ENCODE data around the gene PPP1R3E. TPM values are rescaled to one million over a fixed set of nuclear protein-coding genes. Genes with fewer than 3 reads are reported as not detected.
A peak's percentile ranks its signal among the peaks of the same experiment; 100 is the strongest.
"Not testable (repeated sequence)": the region's sequence is repeated elsewhere in the genome, so short reads cannot be mapped to it uniquely, and the experiment has no call there.

PPP1R3E gene
- 1.3 and 4.7 TPM in 2 replicates for total RNA-seq

- no peak for DNase-seq (ENCODE audit: extremely low read depth, low read depth, low spot score)
These were observed at the start of gene PPP1R3E for GRCh38 chr14:23302290-23303225. PPP1R3E (minus strand) TSS chr14:23302859; CDS start chr14:23302576, 283 bp downstream.

- no peak for DNase-seq (ENCODE audit: extremely low read depth, low read depth, low spot score)
These were observed 49.2 kb upstream of the PPP1R3E start for GRCh38 chr14:23351681-23352505.

GRCh38 chr14:23349156-23349845 lies 46.6 kb upstream of the PPP1R3E start:
- DNase-seq (ENCODE audit: extremely low read depth, low read depth, low spot score): no peak

GRCh38 chr14:23348297-23348655 lies 45.6 kb upstream of the PPP1R3E start:
- no peak for DNase-seq (ENCODE audit: extremely low read depth, low read depth, low spot score)

GRCh38 chr14:23347406-23348296 lies 45.0 kb upstream of the PPP1R3E start:
- no peak for DNase-seq (ENCODE audit: extremely low read depth, low read depth, low spot score)

- DNase-seq (ENCODE audit: extremely low read depth, low read depth, low spot score): no peak
These were observed 44.2 kb upstream of the PPP1R3E start for GRCh38 chr14:23346693-23347405.

GRCh38 chr14:23345987-23346692 lies 43.5 kb upstream of the PPP1R3E start:
- no peak for DNase-seq (ENCODE audit: extremely low read depth, low read depth, low spot score)

- no peak for DNase-seq (ENCODE audit: extremely low read depth, low read depth, low spot score)
These were observed 41.8 kb upstream of the PPP1R3E start for GRCh38 chr14:23344481-23344880.

GRCh38 chr14:23339506-23340268 lies 37.0 kb upstream of the PPP1R3E start:
- no peak for DNase-seq (ENCODE audit: extremely low read depth, low read depth, low spot score)

GRCh38 chr14:23335623-23336022 lies 33.0 kb upstream of the PPP1R3E start:
- no peak for DNase-seq (ENCODE audit: extremely low read depth, low read depth, low spot score)

GRCh38 chr14:23327947-23328744 lies 25.5 kb upstream of the PPP1R3E start:
- DNase-seq (ENCODE audit: extremely low read depth, low read depth, low spot score): peak; percentile 58

- no peak for DNase-seq (ENCODE audit: extremely low read depth, low read depth, low spot score)
These were observed 24.1 kb upstream of the PPP1R3E start for GRCh38 chr14:23326491-23327332.

GRCh38 chr14:23325746-23326145 lies 23.1 kb upstream of the PPP1R3E start:
- not testable (repeated sequence) for DNase-seq (ENCODE audit: extremely low read depth, low read depth, low spot score)

- DNase-seq (ENCODE audit: extremely low read depth, low read depth, low spot score): no peak
These were observed 22.3 kb upstream of the PPP1R3E start for GRCh38 chr14:23324993-23325392.

- DNase-seq (ENCODE audit: extremely low read depth, low read depth, low spot score): no peak
These were observed 21.8 kb upstream of the PPP1R3E start for GRCh38 chr14:23324455-23324846.

GRCh38 chr14:23323838-23324454 lies 21.3 kb upstream of the PPP1R3E start:
- DNase-seq (ENCODE audit: extremely low read depth, low read depth, low spot score): no peak

All from glomerular endothelial cell (primary cell).